HG02623 (cell line): ENCODE measurements around the gene NANOGP8.
"Not testable (repeated sequence)": the region's sequence is repeated elsewhere in the genome, so short reads cannot be mapped to it uniquely, and the experiment has no call there.

Experiments
- ATAC-seq: cut with Tn5 transposase; IDR thresholded peaks from one replicate; pipeline ENCODE4 v1.9.1; 2021; ENCODE audit warnings: moderate library complexity; ENCODE audit not compliant: unreplicated experiment

NANOGP8 gene, protein sequence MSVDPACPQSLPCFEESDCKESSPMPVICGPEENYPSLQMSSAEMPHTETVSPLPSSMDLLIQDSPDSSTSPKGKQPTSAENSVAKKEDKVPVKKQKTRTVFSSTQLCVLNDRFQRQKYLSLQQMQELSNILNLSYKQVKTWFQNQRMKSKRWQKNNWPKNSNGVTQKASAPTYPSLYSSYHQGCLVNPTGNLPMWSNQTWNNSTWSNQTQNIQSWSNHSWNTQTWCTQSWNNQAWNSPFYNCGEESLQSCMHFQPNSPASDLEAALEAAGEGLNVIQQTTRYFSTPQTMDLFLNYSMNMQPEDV

DNA sequence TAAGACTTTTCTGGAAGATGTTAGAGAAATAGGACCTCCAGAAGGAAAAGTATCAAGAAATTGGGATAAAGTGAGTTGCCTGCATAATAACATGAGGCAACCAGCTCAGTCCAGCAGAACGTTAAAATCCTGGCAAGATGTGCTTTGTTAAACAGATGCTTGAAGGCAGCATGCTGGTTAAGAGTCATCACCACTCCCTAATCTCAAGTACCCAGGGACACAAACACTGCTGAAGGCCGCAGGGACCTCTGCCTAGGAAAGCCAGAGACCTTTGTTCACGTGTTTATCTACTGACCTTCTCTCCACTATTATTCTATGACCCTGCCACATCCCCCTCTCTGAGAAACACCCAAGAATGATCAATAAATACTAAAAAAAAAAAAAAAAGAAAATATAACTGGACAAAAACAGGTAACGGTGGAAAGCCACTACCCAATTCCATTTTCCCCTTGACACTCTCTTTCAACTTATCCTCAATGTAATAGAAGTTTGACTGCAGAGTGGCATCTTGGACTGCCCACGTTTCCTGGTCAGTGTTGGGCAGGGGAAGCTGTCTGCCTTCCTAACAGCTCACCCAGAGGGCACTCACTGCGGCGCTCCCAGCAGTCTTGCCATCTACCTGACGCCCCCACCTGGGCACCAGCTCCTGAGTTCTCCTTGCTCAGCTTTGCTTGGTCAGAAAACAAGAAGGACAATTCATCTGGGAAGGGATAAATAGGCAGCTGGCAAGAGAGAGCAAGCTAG, at the start of gene NANOGP8:
TSS of gene NANOGP8 (minus strand) at position 120 of the 744 bp plus-strand sequence. CDS start 185 bp downstream, outside the sequence.
- ATAC-seq: not testable (repeated sequence)

GRCh38 chr15:35134299-35134698, 49.2 kb upstream of the NANOGP8 start:
- ATAC-seq: no peak

DNA sequence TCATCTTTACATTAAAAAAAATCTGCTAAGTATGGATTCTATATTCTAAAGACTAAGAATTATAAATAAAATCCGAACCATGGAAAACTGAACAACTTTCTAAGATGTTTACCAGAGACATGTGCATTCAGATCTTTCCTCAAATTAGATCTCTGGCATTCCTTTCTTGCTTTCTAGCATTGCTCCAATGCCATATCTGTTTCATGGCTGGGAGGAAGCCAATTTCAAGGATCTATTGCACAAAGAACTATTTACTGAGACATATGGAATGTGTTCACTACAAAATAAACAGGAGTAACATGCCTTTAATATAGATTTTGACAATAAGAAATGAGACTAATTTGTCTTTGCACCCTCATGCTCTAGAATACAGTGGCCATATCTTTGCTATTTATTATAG, 45.1 kb upstream of the NANOGP8 start:
- ATAC-seq: no peak

DNA sequence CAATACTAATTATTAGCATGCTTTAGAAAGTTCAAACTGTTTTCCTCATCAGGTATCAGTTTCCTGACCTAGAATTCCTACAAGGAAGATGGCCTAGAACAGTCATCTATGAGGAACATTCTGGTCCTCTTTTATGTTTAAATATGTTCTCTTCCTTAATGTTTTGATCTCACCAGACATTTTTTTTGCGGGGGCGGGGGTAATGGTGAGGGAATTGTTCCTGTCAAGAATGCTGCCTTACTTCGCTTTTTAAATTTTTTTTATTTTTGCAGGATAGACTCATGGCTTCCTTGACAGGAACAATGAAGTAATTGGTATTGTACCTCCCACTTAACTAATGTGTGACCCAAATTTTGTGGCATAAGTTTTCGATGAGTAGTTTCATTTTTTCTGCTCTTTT, 44.3 kb upstream of the NANOGP8 start:
- no peak for ATAC-seq

GRCh38 chr15:35127717-35128116, 42.6 kb upstream of the NANOGP8 start:
- no peak for ATAC-seq

GRCh38 chr15:35126236-35126635, 41.1 kb upstream of the NANOGP8 start:
- no peak for ATAC-seq

DNA sequence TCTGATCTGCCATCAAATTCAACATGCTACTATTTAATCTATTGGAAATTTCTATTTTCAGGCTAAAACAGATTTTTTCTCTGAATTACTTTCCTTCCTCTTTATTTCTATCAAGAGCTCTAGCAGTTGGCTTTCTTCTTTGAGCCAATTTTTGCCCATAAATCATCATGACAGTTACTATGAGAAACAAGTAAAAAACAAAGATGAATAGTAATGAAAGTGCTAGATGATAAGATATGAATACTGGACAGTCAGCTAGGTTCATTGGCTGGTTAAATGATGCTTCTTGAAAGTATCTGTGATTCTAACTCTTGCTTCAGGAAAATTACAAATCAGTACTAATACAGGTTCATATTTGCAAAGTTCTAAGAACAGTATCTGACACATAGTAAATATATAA, 38.6 kb upstream of the NANOGP8 start:
- no peak for ATAC-seq

GRCh38 chr15:35121611-35122359, 36.7 kb upstream of the NANOGP8 start:
- no peak for ATAC-seq

DNA sequence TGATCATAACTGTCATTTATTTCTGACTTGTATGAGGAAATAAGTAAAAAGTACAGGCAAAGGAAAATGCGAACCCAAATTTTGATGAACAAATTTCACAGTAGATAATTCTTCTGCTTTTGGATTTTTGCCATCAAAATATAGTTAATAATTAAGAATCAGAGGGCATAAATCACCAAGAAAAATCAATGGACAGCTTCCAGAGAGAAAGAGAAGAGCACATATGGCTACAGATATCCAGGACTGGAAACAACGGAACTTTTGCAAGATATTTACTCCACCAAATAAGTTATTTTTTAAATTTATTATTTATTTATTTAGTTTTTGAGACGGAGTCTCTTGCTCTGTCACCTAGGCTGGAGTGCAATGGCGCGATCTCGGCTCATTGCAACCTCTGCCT, 35.1 kb upstream of the NANOGP8 start:
- no peak for ATAC-seq

- no peak for ATAC-seq
Measured at GRCh38 chr15:35118960-35119359, 33.9 kb upstream of the NANOGP8 start.

- ATAC-seq: no peak
Measured at GRCh38 chr15:35117543-35118265, 32.6 kb upstream of the NANOGP8 start.

GRCh38 chr15:35115155-35115725, 30.1 kb upstream of the NANOGP8 start:
- no peak for ATAC-seq

GRCh38 chr15:35112346-35112745, 27.3 kb upstream of the NANOGP8 start:
- ATAC-seq: no peak

DNA sequence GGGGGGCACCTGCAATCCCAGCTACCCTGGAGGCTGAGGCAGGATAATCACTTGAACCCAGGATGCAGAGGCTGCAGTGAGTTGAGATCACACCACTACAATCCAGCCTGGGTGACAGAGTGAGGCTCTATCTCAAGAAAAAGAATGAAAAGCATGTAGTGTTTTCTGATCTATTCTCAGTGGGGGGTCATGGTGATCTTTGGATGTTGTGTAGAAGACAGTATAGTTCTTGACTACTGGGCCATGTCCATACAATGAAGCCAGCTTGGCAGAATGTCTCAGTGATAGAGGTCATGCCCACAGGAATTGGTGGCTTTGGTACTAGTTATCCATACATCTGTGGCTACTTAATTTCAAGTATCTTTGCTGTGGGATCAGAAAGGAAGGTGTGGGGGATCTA, 26.8 kb upstream of the NANOGP8 start:
- ATAC-seq: no peak

GRCh38 chr15:35108453-35108852, 23.4 kb upstream of the NANOGP8 start:
- no peak for ATAC-seq

DNA sequence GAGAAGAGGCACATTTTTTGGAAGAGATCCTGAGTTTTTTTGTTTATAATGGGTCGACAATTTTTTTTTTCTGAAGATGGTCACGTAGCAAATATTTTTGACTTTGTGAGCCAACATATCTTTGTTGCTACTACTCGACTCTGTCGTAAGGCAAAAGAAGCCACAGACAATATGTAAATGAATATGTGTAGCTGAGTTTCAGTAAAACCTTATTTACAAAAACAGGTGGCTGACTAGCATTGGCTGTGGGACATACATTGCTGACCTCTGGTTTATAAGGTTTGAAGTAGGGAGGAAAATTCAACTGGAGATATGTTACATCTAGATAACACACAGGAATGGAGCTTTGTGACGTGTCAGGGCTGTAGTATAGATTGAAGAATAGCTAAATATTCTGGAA, 22.5 kb upstream of the NANOGP8 start:
- ATAC-seq: no peak

GRCh38 chr15:35107122-35107521, 22.0 kb upstream of the NANOGP8 start:
- ATAC-seq: no peak

GRCh38 chr15:35104526-35105147, 19.5 kb upstream of the NANOGP8 start:
- no peak for ATAC-seq

DNA sequence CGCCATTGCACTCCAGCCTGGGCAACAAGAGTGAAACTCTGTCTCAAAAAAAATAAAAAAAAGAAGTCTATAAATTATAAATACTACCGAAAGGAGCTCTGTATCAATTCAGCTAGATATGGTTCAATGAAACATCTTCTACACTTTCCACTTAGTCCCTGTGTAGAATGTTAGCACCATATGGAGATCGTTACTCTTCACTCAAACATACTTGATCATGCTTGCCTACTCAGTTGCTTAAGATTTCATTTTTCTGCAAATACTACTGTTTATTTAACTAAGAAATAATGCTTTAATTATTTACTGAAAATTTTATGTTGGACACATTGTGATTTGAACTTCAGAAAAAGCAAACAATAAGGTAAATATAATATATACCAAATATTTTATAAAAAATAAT, 17.1 kb upstream of the NANOGP8 start:
- ATAC-seq: no peak

DNA sequence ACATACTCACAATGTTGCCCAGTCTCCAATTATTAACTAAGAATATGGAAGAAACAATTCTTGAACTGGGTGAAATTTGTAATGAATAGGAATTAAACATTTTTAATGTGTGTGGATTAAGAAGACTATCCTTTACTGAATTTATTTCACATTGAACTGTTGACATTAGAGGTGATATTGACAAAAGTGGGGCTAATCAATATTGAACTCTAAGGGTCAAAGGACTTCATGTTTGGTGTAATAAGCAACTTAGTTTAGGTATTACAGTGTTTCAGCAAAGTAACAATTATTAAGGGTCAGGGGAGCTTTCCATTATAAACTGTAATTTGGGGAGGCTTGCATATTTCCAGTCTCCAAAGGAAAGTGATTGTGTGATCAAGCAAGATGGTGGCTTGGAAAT, 16.2 kb upstream of the NANOGP8 start:
- ATAC-seq: no peak
